ENCODE results near the gene S1PR1. TPM values are rescaled to one million over a fixed set of nuclear protein-coding genes. Genes with fewer than 3 reads are reported as not detected.
"Not testable (repeated sequence)": the region's sequence is repeated elsewhere in the genome, so short reads cannot be mapped to it uniquely, and the experiment has no call there.

Gene S1PR1
- total RNA-seq, 1 donor from 2014 or later = 58.4 TPM

- no peak for DNase-seq (ENCODE audit: extremely low spot score in 2 of 2)
- intact Hi-C loops (cut with DNase I) = no loop called here
- TF ChIP-seq POLR2AphosphoS5 (IDR thresholded peaks at IDR 0.05; ENCODE audit: insufficient read depth in 1 of 2, low read depth in 1 of 2) = no peak
- TF ChIP-seq CTCF (IDR thresholded peaks at IDR 0.05) = no peak
- TF ChIP-seq POLR2A (IDR thresholded peaks at IDR 0.05) = no peak
- Histone ChIP-seq H3K9me3 (no peaks in the 10 kb centered on the region), H3K36me3 (no peaks in the 10 kb centered on the region), H3K27ac (no peak overlapping the region), H3K4me1 (no peaks in the 10 kb centered on the region), H3K4me3 (no peak overlapping the region), H3K27me3 (no peaks in the 10 kb centered on the region)
Observed at GRCh38 chr1:101220906-101221305, 15.9 kb upstream of the S1PR1 start.

- H3K27ac ChIP-seq = no peak overlapping the region
- TF ChIP-seq POLR2AphosphoS5 (IDR thresholded peaks at IDR 0.05; ENCODE audit: insufficient read depth in 1 of 2, low read depth in 1 of 2) (no peak), CTCF (IDR thresholded peaks at IDR 0.05) (no peak), POLR2A (IDR thresholded peaks at IDR 0.05) (no peak)
- H3K4me1 ChIP-seq = no peaks in the 10 kb centered on the region
- no peak overlapping the region for H3K4me3 ChIP-seq
- intact Hi-C loops (cut with DNase I) = no loop called here
- DNase-seq (ENCODE audit: extremely low spot score in 2 of 2) = no peak
- no peaks in the 10 kb centered on the region for H3K36me3 ChIP-seq
- H3K9me3 ChIP-seq = no peaks in the 10 kb centered on the region
- H3K27me3 ChIP-seq = no peaks in the 10 kb centered on the region
Observed at GRCh38 chr1:101221945-101222429, 14.8 kb upstream of the S1PR1 start.

- intact Hi-C loops (cut with DNase I) = no loop called here
- Histone ChIP-seq H3K27me3 (no peaks in the 10 kb centered on the region), H3K4me1 (no peaks in the 10 kb centered on the region), H3K27ac (no peak overlapping the region), H3K36me3 (no peaks in the 10 kb centered on the region), H3K4me3 (no peak overlapping the region), H3K9me3 (no peaks in the 10 kb centered on the region)
- no peak for DNase-seq (ENCODE audit: extremely low spot score in 2 of 2)
- no peak for TF ChIP-seq CTCF (IDR thresholded peaks at IDR 0.05)
- no peak for TF ChIP-seq POLR2A (IDR thresholded peaks at IDR 0.05)
- TF ChIP-seq POLR2AphosphoS5 (IDR thresholded peaks at IDR 0.05; ENCODE audit: insufficient read depth in 1 of 2, low read depth in 1 of 2) = no peak
Observed at GRCh38 chr1:101227837-101228236, 9.0 kb upstream of the S1PR1 start.

DNA sequence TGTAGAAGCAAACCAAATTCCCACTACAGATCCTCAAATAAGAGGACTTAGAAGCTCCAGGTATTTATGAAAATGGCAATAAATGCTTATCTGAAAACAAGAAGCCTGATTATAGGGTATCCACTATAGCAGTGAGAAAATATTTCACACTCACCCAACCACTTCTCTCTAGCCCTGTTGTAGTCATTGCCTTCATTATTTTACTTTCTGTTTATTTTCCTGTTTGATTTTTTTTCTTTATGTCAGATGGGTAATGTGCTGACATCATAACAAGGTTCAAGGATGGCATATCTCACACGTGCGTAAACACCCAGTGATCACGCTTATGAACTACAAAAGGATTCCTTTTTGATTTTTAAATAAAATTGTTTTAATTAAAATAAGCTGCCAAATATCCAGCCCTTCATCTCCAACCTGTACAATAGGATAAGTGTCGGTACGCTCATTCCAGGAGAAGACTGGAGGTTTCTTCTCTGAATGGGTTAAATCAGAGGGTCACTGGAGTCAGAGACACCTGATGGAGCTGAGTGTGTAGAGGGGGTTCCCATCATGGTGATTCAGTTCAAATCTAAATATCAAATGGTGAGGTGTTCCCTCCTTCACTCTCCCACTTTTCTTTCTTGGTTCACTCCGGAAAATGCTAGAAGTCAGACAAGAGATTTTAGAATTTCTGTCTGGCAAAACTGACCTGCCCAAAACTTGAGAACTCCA, 8.2 kb upstream of the S1PR1 start:
- no peaks in the 10 kb centered on the region for H3K4me1 ChIP-seq
- TF ChIP-seq POLR2A (IDR thresholded peaks at IDR 0.05) (no peak), CTCF (IDR thresholded peaks at IDR 0.05) (no peak), POLR2AphosphoS5 (IDR thresholded peaks at IDR 0.05; ENCODE audit: insufficient read depth in 1 of 2, low read depth in 1 of 2) (no peak)
- intact Hi-C loops (cut with DNase I) = no loop called here
- no peaks in the 10 kb centered on the region for H3K36me3 ChIP-seq
- no peak for DNase-seq (ENCODE audit: extremely low spot score in 2 of 2)
- no peaks in the 10 kb centered on the region for H3K27me3 ChIP-seq
- H3K4me3 ChIP-seq = no peak overlapping the region
- H3K27ac ChIP-seq = no peak overlapping the region
- no peaks in the 10 kb centered on the region for H3K9me3 ChIP-seq

- H3K27me3 ChIP-seq; H3K36me3 ChIP-seq; H3K4me3 ChIP-seq; H3K9me3 ChIP-seq; H3K27ac ChIP-seq; DNase-seq (ENCODE audit: extremely low spot score in 2 of 2); intact Hi-C loops (cut with DNase I): not testable (repeated sequence)
- peaks cover 16% of the 10 kb centered on the region for H3K4me1 ChIP-seq
Observed at GRCh38 chr1:101232182-101232581, 4.6 kb upstream of the S1PR1 start.

Data from vagina (tissue), 2 donors.